GM19467 (cell line): ENCODE results near the gene AADACL4.

Experiments used
- ATAC-seq: cut with Tn5 transposase; IDR thresholded peaks from one replicate; pipeline ENCODE4 v1.9.1; 2021; ENCODE audit warnings: mild to moderate bottlenecking, moderate library complexity; ENCODE audit not compliant: unreplicated experiment

The AADACL4 gene

GRCh38 chr1:12610941-12611340, 32.9 kb upstream of the AADACL4 start:
- ATAC-seq = no peak

- ATAC-seq = no peak
These were observed 30.7 kb upstream of the AADACL4 start for GRCh38 chr1:12613180-12613579.

GRCh38 chr1:12614402-12615158, 29.3 kb upstream of the AADACL4 start:
- no peak for ATAC-seq

- ATAC-seq = no peak
These were observed 28.6 kb upstream of the AADACL4 start for GRCh38 chr1:12615159-12615864.

GRCh38 chr1:12615865-12616708, 27.8 kb upstream of the AADACL4 start:
- ATAC-seq = no peak

GRCh38 chr1:12616709-12617373, 27.0 kb upstream of the AADACL4 start:
- no peak for ATAC-seq

- ATAC-seq = no peak
These were observed 26.4 kb upstream of the AADACL4 start for GRCh38 chr1:12617511-12617900.

GRCh38 chr1:12617901-12618660, 25.8 kb upstream of the AADACL4 start, which contains the start of gene DHRS3:
Gene DHRS3, minus strand, starts transcription at chr1:12618210. Its CDS starts 862 bp downstream, at chr1:12617348.
- ATAC-seq = no peak

GRCh38 chr1:12618661-12618964, 25.3 kb upstream of the AADACL4 start:
- no peak for ATAC-seq

GRCh38 chr1:12618965-12619791, 24.7 kb upstream of the AADACL4 start:
- no peak for ATAC-seq

- no peak for ATAC-seq
These were observed 23.9 kb upstream of the AADACL4 start for GRCh38 chr1:12619792-12620487.

- no peak for ATAC-seq
These were observed 23.4 kb upstream of the AADACL4 start for GRCh38 chr1:12620488-12620865.

- no peak for ATAC-seq
These were observed 23.0 kb upstream of the AADACL4 start for GRCh38 chr1:12620931-12621330.

GRCh38 chr1:12621346-12622335, 22.2 kb upstream of the AADACL4 start:
- no peak for ATAC-seq

- no peak for ATAC-seq
These were observed 21.4 kb upstream of the AADACL4 start for GRCh38 chr1:12622506-12622905.

GRCh38 chr1:12625276-12625675, 18.6 kb upstream of the AADACL4 start:
- no peak for ATAC-seq

- ATAC-seq = no peak
These were observed 17.0 kb upstream of the AADACL4 start for GRCh38 chr1:12626888-12627287.

GRCh38 chr1:12627296-12627695, 16.6 kb upstream of the AADACL4 start:
- ATAC-seq = no peak
